Thyroid gland (tissue), 4 donors: ENCODE measurements around the gene CLDN4. TPM values are rescaled to one million over a fixed set of nuclear protein-coding genes. Genes with fewer than 3 reads are reported as not detected.

Source experiments
- DNase-seq, 2 donors: peaks; one replicate each; pipeline ENCODE4 v3.0.0-alpha.2; 2019
- H3K27ac ChIP-seq, 3 donors: fragments of 200-600 bp; sonication (generic); 1 replicate in 2 of 3; 2 replicates in 1 of 3; pipeline ENCODE4 v1.5.1; 2016 to 2019; ENCODE audit warnings: mild to moderate bottlenecking in 1 of 3, moderate library complexity in 1 of 3
- H3K27me3 ChIP-seq: fragments of 200-600 bp; sonication (generic); one replicate; pipeline ENCODE4 v1.5.1; 2019
- H3K36me3 ChIP-seq, 2 donors: fragments of 200-600 bp; sonication (generic); one replicate each; pipeline ENCODE4 v1.5.1; 2016 to 2019
- H3K4me1 ChIP-seq, 2 donors: fragments of 200-600 bp; sonication (generic); one replicate each; pipeline ENCODE4 v1.5.1; 2017 to 2019
- H3K4me3 ChIP-seq, 3 donors: fragments of 200-600 bp; sonication (generic); replicated peaks in 1 of 3; 1 replicate in 2 of 3; 2 replicates in 1 of 3; pipeline ENCODE4 v1.5.1; 2016; ENCODE audit warnings: mild to moderate bottlenecking in 1 of 3
- H3K9me3 ChIP-seq: fragments of 200-600 bp; sonication (generic); one replicate; pipeline ENCODE4 v1.5.1; 2017
- CTCF ChIP-seq, 6 experiments: fragments of 200-600 bp in 3 of 6; fragments of 450-650 bp in 3 of 6; sonication (generic) in 3 of 6; IDR thresholded peaks; one replicate each; pipeline ENCODE4 v1.5.1; 2016 to 2019; ENCODE audit warnings: antibody characterized with exemption in 6 of 6, mild to moderate bottlenecking in 2 of 6, inconsistent platforms in 1 of 6, moderate library complexity in 1 of 6
- POLR2A ChIP-seq, 2 donors: fragments of 450-650 bp; IDR thresholded peaks; one replicate each; pipeline ENCODE4 v1.6.1; 2017; ENCODE audit warnings: antibody characterized with exemption in 2 of 2, mild to moderate bottlenecking in 2 of 2, moderate library complexity in 1 of 2
- WGBS, 2 donors: methylation state at CpG; one replicate each; pipeline ENCODE4 v1.1.5; 2017; 5-methylcytosine and 5-hydroxymethylcytosine counted together
- intact Hi-C: fragments of 100-400 bp; cut with DNase I; formaldehyde crosslinking; loops from one replicate; pipeline ENCODE4 v1.15.1; 2023
- total RNA-seq, 4 donors: library from RNA; depleted of rRNA; stranded (reverse); fragments of >200 nt; gene quantifications; one replicate each; pipeline ENCODE4 v1.2.3, GENCODE V29; 2016

Gene CLDN4
- total RNA-seq, 4 donors from 2014 or later: 178 to 301 (median 196) TPM

- intact Hi-C loops: loop anchor here (5.0 to 10.0 kb wide), 2 partner anchors 77 to 114 kb away; partner anchors contain the start of genes ABHD11 and CLDN3
- H3K4me3 ChIP-seq: no peak overlapping the region
These were observed 20.9 kb downstream of the CLDN4 start for GRCh38 chr7:73851410-73852338.

GRCh38 chr7:73852500-73852899 lies 21.7 kb downstream of the CLDN4 start:
- intact Hi-C loops: loop anchor here (5.0 to 10.0 kb wide), 2 partner anchors 78 to 115 kb away; partner anchors contain the start of genes ABHD11 and CLDN3
- TF ChIP-seq CTCF (IDR thresholded peaks at IDR 0.05): no peak
- no peak for TF ChIP-seq POLR2A (IDR thresholded peaks at IDR 0.05)
- no peaks in the 10 kb centered on the region for H3K36me3 ChIP-seq
- no peak overlapping the region for H3K4me3 ChIP-seq
- WGBS, 2 donors: 82 to 85% methylated on average over 5 of the region's 5 CpGs
- no peaks in the 10 kb centered on the region for H3K9me3 ChIP-seq
- no peak overlapping the region for H3K27ac ChIP-seq
- DNase-seq: no peak
- H3K4me1 ChIP-seq: peaks cover 3 to 26% of the 10 kb centered on the region in 2 donors
- H3K27me3 ChIP-seq: no peaks in the 10 kb centered on the region

More at GRCh38 chr7:73851410-73852338, 20.9 kb downstream of the CLDN4 start:
- Histone ChIP-seq H3K27ac (peak overlapping the region in 2 of 3 donors; percentile 60 to 83), H3K36me3 (no peaks in the 10 kb centered on the region), H3K27me3 (no peaks in the 10 kb centered on the region), H3K4me1 (peaks cover 3 to 26% of the 10 kb centered on the region in 2 donors), H3K9me3 (no peaks in the 10 kb centered on the region)
- no peak for DNase-seq
- WGBS, 2 donors: 60 to 66% methylated on average over 8 of the region's 8 CpGs
- TF ChIP-seq CTCF (IDR thresholded peaks at IDR 0.05) (no peak), POLR2A (IDR thresholded peaks at IDR 0.05) (no peak)

GRCh38 chr7:73856941-73857340 lies 26.1 kb downstream of the CLDN4 start:
- Histone ChIP-seq H3K36me3 (no peaks in the 10 kb centered on the region), H3K4me3 (no peak overlapping the region), H3K9me3 (no peaks in the 10 kb centered on the region), H3K27me3 (no peaks in the 10 kb centered on the region), H3K4me1 (peaks cover 0 to 6% of the 10 kb centered on the region in 2 donors), H3K27ac (no peak overlapping the region)
- 67 to 69% methylated on average over 3 of the region's 3 CpGs for WGBS, 2 donors
- no peak for TF ChIP-seq CTCF (IDR thresholded peaks at IDR 0.05)
- TF ChIP-seq POLR2A (IDR thresholded peaks at IDR 0.05): no peak
- intact Hi-C loops: loop anchor here (5.0 to 10.0 kb wide), 2 partner anchors 82 to 250 kb away; partner anchors contain the start of gene CLDN3
- DNase-seq: no peak

GRCh38 chr7:73858807-73859206 lies 28.0 kb downstream of the CLDN4 start:
- TF ChIP-seq CTCF (IDR thresholded peaks at IDR 0.05) (no peak), POLR2A (IDR thresholded peaks at IDR 0.05) (no peak)
- intact Hi-C loops: loop anchor here (5.0 to 10.0 kb wide), 2 partner anchors 84 to 252 kb away; partner anchors contain the start of gene CLDN3

GRCh38 chr7:73860859-73861258 lies 30.1 kb downstream of the CLDN4 start, which contains the start of gene TMEM270:
TMEM270 (plus strand) TSS chr7:73861159; CDS start chr7:73861195, 36 bp downstream.
- DNase-seq: no peak
- H3K36me3 ChIP-seq: no peaks in the 10 kb centered on the region
- WGBS, 2 donors: 86 to 87% methylated on average over 11 of the region's 11 CpGs
- no peak for TF ChIP-seq CTCF (IDR thresholded peaks at IDR 0.05)
- TF ChIP-seq POLR2A (IDR thresholded peaks at IDR 0.05): no peak
- H3K27ac ChIP-seq: no peak within 1 kb of the TSS
- H3K9me3 ChIP-seq: no peaks in the 10 kb centered on the region
- no peaks in the 10 kb centered on the region for H3K27me3 ChIP-seq
- no peaks in the 10 kb centered on the region for H3K4me1 ChIP-seq
- intact Hi-C loops: loop anchor here (10.0 kb wide), 2 partner anchors 344 to 544 kb away; no protein-coding TSS in a partner anchor
- no peak within 1 kb of the TSS for H3K4me3 ChIP-seq

More at GRCh38 chr7:73858807-73859206, 28.0 kb downstream of the CLDN4 start:
- H3K27ac ChIP-seq: no peak overlapping the region
- H3K4me3 ChIP-seq: no peak overlapping the region
- no peak for DNase-seq
- H3K9me3 ChIP-seq: no peaks in the 10 kb centered on the region
- 61 to 81% methylated on average over 2 of the region's 2 CpGs for WGBS, 2 donors
- no peaks in the 10 kb centered on the region for H3K36me3 ChIP-seq
- H3K4me1 ChIP-seq: no peaks in the 10 kb centered on the region
- no peaks in the 10 kb centered on the region for H3K27me3 ChIP-seq
